ENCODE data around the gene NRXN3. TPM values are rescaled to one million over a fixed set of nuclear protein-coding genes. Genes with fewer than 3 reads are reported as not detected.

Gene NRXN3
- total and polyA plus RNA-seq, 8 donors = 1.3 to 7.6 (median 1.5) TPM

- ATAC-seq (no peak), DNase-seq (no peak)
- no peaks in the 10 kb centered on the region for H3K4me1 ChIP-seq
- H3K36me3 ChIP-seq = no peaks in the 10 kb centered on the region
- no peak overlapping the region for H3K4me3 ChIP-seq
- no peaks in the 10 kb centered on the region for H3K27me3 ChIP-seq
- intact Hi-C loops (cut with DNase I) = no loop called here
- H3K9me3 ChIP-seq = no peaks in the 10 kb centered on the region
- TF ChIP-seq, protein P1, sequence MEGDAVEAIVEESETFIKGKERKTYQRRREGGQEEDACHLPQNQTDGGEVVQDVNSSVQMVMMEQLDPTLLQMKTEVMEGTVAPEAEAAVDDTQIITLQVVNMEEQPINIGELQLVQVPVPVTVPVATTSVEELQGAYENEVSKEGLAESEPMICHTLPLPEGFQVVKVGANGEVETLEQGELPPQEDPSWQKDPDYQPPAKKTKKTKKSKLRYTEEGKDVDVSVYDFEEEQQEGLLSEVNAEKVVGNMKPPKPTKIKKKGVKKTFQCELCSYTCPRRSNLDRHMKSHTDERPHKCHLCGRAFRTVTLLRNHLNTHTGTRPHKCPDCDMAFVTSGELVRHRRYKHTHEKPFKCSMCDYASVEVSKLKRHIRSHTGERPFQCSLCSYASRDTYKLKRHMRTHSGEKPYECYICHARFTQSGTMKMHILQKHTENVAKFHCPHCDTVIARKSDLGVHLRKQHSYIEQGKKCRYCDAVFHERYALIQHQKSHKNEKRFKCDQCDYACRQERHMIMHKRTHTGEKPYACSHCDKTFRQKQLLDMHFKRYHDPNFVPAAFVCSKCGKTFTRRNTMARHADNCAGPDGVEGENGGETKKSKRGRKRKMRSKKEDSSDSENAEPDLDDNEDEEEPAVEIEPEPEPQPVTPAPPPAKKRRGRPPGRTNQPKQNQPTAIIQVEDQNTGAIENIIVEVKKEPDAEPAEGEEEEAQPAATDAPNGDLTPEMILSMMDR (IDR thresholded peaks at IDR 0.05) = no peak
- no peak overlapping the region for H3K27ac ChIP-seq
Observed at GRCh38 chr14:79056879-79057278, 886.7 kb downstream of the NRXN3 start.

GRCh38 chr14:79057333-79057732 lies 887.2 kb downstream of the NRXN3 start:
- Histone ChIP-seq H3K36me3 (no peaks in the 10 kb centered on the region), H3K27ac (no peak overlapping the region), H3K27me3 (no peaks in the 10 kb centered on the region), H3K9me3 (no peaks in the 10 kb centered on the region), H3K4me3 (no peak overlapping the region), H3K4me1 (no peaks in the 10 kb centered on the region)
- intact Hi-C loops (cut with DNase I) = no loop called here
- TF ChIP-seq, protein P1 (IDR thresholded peaks at IDR 0.05) = no peak
- DNase-seq (no peak), ATAC-seq (no peak)

DNA sequence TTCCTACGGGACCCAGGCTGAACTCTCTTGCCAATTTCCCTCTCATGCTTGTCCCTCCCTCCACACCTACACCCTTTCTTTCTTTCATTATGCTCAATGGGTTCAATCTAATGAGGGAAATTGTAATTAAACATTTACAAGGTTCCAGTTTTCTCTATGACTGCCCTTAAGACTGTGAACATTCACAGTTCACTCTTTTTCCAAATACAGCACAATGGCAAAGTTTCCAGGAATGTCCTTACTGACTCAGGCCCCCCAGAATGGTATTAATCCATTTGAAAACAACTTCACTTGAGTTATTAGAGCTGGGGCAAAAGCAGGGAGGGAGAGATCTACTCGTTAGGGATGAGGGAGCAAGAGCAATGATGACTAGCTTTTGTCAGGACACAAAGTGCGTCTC lies 892.1 kb downstream of the NRXN3 start:
- Histone ChIP-seq H3K36me3 (no peaks in the 10 kb centered on the region), H3K27ac (no peak overlapping the region), H3K4me3 (no peak overlapping the region), H3K4me1 (no peaks in the 10 kb centered on the region), H3K27me3 (no peaks in the 10 kb centered on the region), H3K9me3 (no peaks in the 10 kb centered on the region)
- TF ChIP-seq, protein P1 (IDR thresholded peaks at IDR 0.05) = no peak
- ATAC-seq (no peak), DNase-seq (no peak)
- intact Hi-C loops (cut with DNase I) = no loop called here

DNA sequence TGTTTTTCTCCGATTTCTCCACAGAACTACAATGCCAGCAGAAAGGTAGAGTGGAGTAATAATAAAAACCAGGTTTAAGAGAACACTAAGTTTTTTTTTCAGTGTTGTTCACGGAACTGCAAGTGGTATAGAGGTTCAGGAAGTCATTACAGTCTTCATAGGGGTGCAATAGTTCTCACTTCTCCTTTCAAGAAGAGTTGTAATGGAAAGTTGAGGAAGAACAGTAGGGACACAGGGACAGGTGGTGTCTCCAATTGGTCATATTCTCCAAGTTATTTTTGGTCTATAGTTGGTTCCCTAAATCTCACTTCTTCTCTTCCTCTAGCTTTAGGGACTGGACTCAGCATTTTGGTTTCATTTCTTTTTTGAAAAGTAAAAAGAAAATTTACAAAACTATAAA lies 894.0 kb downstream of the NRXN3 start:
- H3K36me3 ChIP-seq = no peaks in the 10 kb centered on the region
- no peaks in the 10 kb centered on the region for H3K4me1 ChIP-seq
- no peaks in the 10 kb centered on the region for H3K27me3 ChIP-seq
- H3K9me3 ChIP-seq = no peaks in the 10 kb centered on the region
- intact Hi-C loops (cut with DNase I) = no loop called here
- DNase-seq = no peak
- TF ChIP-seq, protein P1 (IDR thresholded peaks at IDR 0.05) = no peak
- H3K4me3 ChIP-seq = no peak overlapping the region
- ATAC-seq = no peak
- no peak overlapping the region for H3K27ac ChIP-seq

DNA sequence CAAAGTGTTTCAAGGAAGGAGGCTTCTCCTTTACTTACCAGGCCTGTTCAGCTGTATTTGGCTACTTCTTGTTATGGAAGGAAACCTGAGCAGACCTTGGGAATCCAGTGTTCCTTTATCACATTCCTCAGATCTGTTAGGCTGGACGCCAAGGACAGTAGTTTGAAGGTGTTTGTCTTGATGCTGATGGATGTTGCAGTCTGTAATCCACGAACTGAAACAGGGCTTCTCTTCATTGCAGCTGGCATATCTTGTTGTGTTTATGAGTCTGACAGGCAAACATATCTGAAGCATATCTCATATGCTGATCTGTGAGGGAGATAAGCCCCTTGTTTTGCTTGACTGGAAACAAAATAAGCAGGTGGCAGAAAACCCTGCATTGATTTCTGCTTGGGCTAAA lies 904.3 kb downstream of the NRXN3 start:
- Histone ChIP-seq H3K4me3 (no peak overlapping the region), H3K4me1 (no peaks in the 10 kb centered on the region), H3K36me3 (no peaks in the 10 kb centered on the region), H3K27me3 (no peaks in the 10 kb centered on the region), H3K27ac (no peak overlapping the region), H3K9me3 (no peaks in the 10 kb centered on the region)
- TF ChIP-seq, protein P1 (IDR thresholded peaks at IDR 0.05) = no peak
- intact Hi-C loops (cut with DNase I) = no loop called here
- DNase-seq (no peak), ATAC-seq (no peak)

Data from left lung (tissue), 10 donors.